ENCODE results near the gene SCIN. TPM values are rescaled to one million over a fixed set of nuclear protein-coding genes. Genes with fewer than 3 reads are reported as not detected.

The SCIN gene
- polyA plus RNA-seq, 1 of the 3 experiments (the other 2 are of a cell fraction), result 0.02 TPM

- TF ChIP-seq SMC3 (IDR thresholded peaks at IDR 0.05; ENCODE audit: low read depth, low read length), result peak; percentile 56
- TF ChIP-seq RAD21 (IDR thresholded peaks at IDR 0.05; ENCODE audit: low read length), result peak; percentile 86
- TF ChIP-seq RFX5 (IDR thresholded peaks at IDR 0.05; ENCODE audit: low read length), result no peak
- no peak for TF ChIP-seq IRF3 (IDR thresholded peaks at IDR 0.05; ENCODE audit: low read depth, low read length)
Observed at GRCh38 chr7:12638851-12639456, 68.4 kb downstream of the SCIN start (continued).

- DNase-seq, result no peak
- POLR2A ChIA-PET, result no interaction called here
Observed at GRCh38 chr7:12640299-12641096, 70.0 kb downstream of the SCIN start.

More at GRCh38 chr7:12640299-12641096, 70.0 kb downstream of the SCIN start:
- Histone ChIP-seq H2AFZ (ENCODE audit: low read depth) (no peak overlapping the region), H3K27me3 (ENCODE audit: insufficient read depth) (no peaks in the 10 kb centered on the region; the same call in 1 of the 2 replicates), H3K4me2 (no peak overlapping the region), H3K4me1 (ENCODE audit: control insufficient read depth in 1 of 2, insufficient read depth in 2 of 2, low read depth in 1 of 2, low read length in 1 of 2) (peaks cover 0 to 6% of the 10 kb centered on the region in 2 experiments; a peak in 3 of 4 replicates), H3K9me3 (no peaks in the 10 kb centered on the region), H3K9ac (no peak overlapping the region), H3K27ac (ENCODE audit: low read depth in 2 of 2, low read length in 1 of 2) (no peak overlapping the region), H3K36me3 (replicated peaks in 1 of 2; ENCODE audit: control insufficient read depth in 1 of 2, insufficient read depth in 2 of 2, low read length in 1 of 2) (no peaks in the 10 kb centered on the region), H3F3A (replicated peaks; ENCODE audit: insufficient read depth) (peaks cover 17% of the 10 kb centered on the region), H4K20me1 (ENCODE audit: insufficient read depth) (no peaks in the 10 kb centered on the region), H3K4me3 (ENCODE audit: low read depth in 2 of 2, low read length in 1 of 2) (no peak overlapping the region), H3K79me2 (ENCODE audit: insufficient read depth) (no peaks in the 10 kb centered on the region), H3K9me2 (no peaks in the 10 kb centered on the region)
- TF ChIP-seq NRF1 (IDR thresholded peaks at IDR 0.05; ENCODE audit: low read depth, low read length) (no peak), MEF2A (IDR thresholded peaks at IDR 0.05; ENCODE audit: borderline replicate concordance, low read depth) (no peak), CTCF (IDR thresholded peaks at IDR 0.05) (no peak), SMC3 (IDR thresholded peaks at IDR 0.05; ENCODE audit: low read depth, low read length) (no peak), NFIC (IDR thresholded peaks at IDR 0.05; ENCODE audit: borderline replicate concordance) (no peak), TCF12 (IDR thresholded peaks at IDR 0.05) (no peak), USF2 (IDR thresholded peaks at IDR 0.05; ENCODE audit: borderline replicate concordance, low read depth, low read length) (no peak), FOXJ3 (CRISPR knock-in tag; IDR thresholded peaks at IDR 0.05) (no peak)
- CTCF ChIA-PET, result interaction anchor here (0.8 to 2.2 kb wide), 5 partner anchors 13 to 622 kb away, joined by 3 to 10 read pairs (median 4); partner anchors contain the start of gene ARL4A
- 85% methylated on average over 7 of the region's 7 CpGs for WGBS (ENCODE audit: low lambda C conversion rate)

Measured in SK-N-SH (cell line).